ENCODE measurements around the gene TMEM108.

The TMEM108 gene

DNA sequence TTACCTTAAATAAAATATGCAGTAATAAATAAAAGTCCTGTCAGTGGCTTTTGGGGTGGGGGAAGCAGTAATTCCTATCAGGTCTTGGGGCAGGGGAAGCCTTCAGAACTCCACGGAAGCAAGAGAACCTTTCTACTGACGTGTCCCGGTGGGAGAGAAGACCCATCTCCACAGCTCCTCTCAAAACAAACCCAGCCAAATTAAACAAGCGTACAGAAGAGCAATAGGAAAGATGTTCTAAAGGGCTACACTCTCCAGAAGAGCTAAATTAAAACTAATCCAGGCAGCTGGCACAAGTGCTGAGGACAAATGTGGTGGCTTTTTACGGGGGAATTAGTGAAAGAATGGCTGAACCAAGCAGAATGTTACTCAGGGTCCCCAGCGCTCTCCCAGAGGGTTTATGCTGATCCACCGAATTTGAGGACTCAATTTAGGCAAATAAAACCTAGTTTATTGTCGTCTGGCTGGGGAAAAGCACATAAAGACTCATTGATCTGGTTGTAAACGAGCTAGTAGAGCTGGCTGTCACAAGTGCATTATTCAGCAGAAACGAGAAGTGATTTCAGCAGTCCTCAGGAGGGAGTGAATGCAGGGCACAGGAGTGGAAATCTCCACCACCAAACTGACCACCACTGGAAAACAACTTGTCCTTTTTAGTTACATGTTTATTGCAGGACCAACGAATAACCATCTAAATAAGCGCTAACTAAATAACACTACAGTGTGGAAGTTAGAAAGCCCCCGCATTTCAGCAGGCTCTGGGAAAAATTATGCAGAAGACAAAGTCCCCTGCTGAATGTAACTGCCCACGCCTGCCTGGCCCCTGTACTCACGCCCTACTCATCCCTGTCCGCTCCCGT, 375.2 kb downstream of the TMEM108 start:
- Histone ChIP-seq H3K4me1 (ENCODE audit: control insufficient read depth, insufficient read depth, low read length, poor library complexity, severe bottlenecking) (peaks cover 9% of the 10 kb centered on the region), H3K36me3 (ENCODE audit: control insufficient read depth, insufficient read depth, low read length) (no peaks in the 10 kb centered on the region), H3K4me3 (ENCODE audit: extremely low read depth, insufficient read depth, low read length, poor library complexity, severe bottlenecking) (no peak overlapping the region), H3K9me3 (ENCODE audit: control insufficient read depth, low read length) (no peaks in the 10 kb centered on the region), H3K27ac (ENCODE audit: low read depth, low read length, severe bottlenecking) (peak overlapping the region; percentile 70)
- 74 to 79% methylated on average over 10 to 13 of the region's 17 CpGs for whole genome bisulfite sequencing, 2 experiments (ENCODE audit: insufficient coverage in 2 of 2)

DNA sequence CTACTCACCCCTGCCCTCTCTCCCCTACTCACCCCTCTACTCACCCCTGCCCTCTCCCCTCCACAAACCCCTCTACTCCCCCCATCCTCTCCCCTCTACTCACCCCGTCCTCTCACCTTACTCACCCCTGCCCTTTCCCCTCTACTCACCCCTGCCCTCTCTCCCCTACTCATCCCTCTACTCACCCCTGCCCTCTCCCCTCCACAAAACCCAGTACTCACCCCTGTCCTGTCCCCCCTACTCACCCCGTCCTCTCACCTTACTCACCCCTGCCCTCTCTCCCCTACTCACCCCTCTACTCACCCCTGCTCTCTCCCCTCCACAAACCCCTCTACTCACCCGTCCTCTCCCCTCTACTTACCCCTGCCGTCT, 375.8 kb downstream of the TMEM108 start:
- H3K4me1 ChIP-seq (ENCODE audit: control insufficient read depth, insufficient read depth, low read length, poor library complexity, severe bottlenecking): peaks cover 9% of the 10 kb centered on the region
- H3K27ac ChIP-seq (ENCODE audit: low read depth, low read length, severe bottlenecking): no peak overlapping the region
- H3K4me3 ChIP-seq (ENCODE audit: extremely low read depth, insufficient read depth, low read length, poor library complexity, severe bottlenecking): no peak overlapping the region
- WGBS, 2 experiments (ENCODE audit: insufficient coverage in 2 of 2): 83% methylated on average over 3 of the region's 4 CpGs; no CpG with 5 or more reads in 1 of the 2 experiments
- no peaks in the 10 kb centered on the region for H3K36me3 ChIP-seq (ENCODE audit: control insufficient read depth, insufficient read depth, low read length)
- H3K9me3 ChIP-seq (ENCODE audit: control insufficient read depth, low read length): no peaks in the 10 kb centered on the region

GRCh38 chr3:133418361-133418760, 380.2 kb downstream of the TMEM108 start:
- WGBS, 2 experiments (ENCODE audit: insufficient coverage in 2 of 2): 75 to 81% methylated on average over 5 to 6 of the region's 7 CpGs
- Histone ChIP-seq H3K27ac (ENCODE audit: low read depth, low read length, severe bottlenecking) (no peak overlapping the region), H3K36me3 (ENCODE audit: control insufficient read depth, insufficient read depth, low read length) (no peaks in the 10 kb centered on the region), H3K9me3 (ENCODE audit: control insufficient read depth, low read length) (no peaks in the 10 kb centered on the region), H3K4me3 (ENCODE audit: extremely low read depth, insufficient read depth, low read length, poor library complexity, severe bottlenecking) (no peak overlapping the region), H3K4me1 (ENCODE audit: control insufficient read depth, insufficient read depth, low read length, poor library complexity, severe bottlenecking) (peaks cover under 1% of the 10 kb centered on the region)

DNA sequence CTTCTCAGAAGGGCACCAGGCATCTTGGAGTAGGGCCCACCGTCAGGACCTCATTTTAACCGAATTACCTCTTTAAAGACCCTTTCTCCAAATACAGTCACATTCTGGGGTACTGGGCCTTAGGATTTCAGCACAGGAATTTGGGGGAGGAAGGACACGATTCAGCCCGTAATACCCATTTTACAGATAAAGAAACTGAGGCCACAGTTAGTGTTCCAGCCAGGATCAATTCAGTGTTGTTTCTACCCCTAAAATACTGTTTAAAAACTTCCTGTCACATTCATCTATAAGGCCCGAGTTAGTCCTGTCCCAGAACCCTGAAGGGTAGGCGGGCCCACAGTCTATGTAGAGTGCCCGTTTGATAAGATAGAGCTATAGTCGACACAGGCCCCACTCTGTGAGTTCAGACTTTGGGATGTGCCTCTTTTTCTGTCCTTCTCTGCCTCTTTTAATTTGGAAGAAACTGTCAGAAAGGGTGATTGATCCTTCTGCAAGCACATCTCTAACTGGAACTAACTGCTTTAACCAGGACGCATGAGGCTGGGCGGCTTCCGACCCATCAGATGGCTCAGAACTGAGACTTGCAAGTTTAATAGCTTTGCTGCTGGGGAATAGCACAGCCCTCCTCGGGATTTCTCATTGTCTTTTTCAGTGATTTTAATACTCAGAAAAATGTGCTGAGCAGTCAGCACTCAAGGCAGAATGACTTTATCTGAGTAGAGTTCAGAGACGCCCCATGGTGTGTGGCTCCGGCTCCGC, 381.1 kb downstream of the TMEM108 start:
- H3K27ac ChIP-seq (ENCODE audit: low read depth, low read length, severe bottlenecking): no peak overlapping the region

GRCh38 chr3:133424937-133425869, 387.0 kb downstream of the TMEM108 start:
- Histone ChIP-seq H3K9me3 (ENCODE audit: control insufficient read depth, low read length) (no peaks in the 10 kb centered on the region), H3K36me3 (ENCODE audit: control insufficient read depth, insufficient read depth, low read length) (no peaks in the 10 kb centered on the region), H3K4me3 (ENCODE audit: extremely low read depth, insufficient read depth, low read length, poor library complexity, severe bottlenecking) (no peak overlapping the region), H3K27ac (ENCODE audit: low read depth, low read length, severe bottlenecking) (no peak overlapping the region), H3K4me1 (ENCODE audit: control insufficient read depth, insufficient read depth, low read length, poor library complexity, severe bottlenecking) (no peaks in the 10 kb centered on the region)
- 90% methylated on average over 5 to 7 of the region's 9 CpGs for WGBS, 2 experiments (ENCODE audit: insufficient coverage in 2 of 2)

More for the DNA sequence above, 381.1 kb downstream of the TMEM108 start:
- no peaks in the 10 kb centered on the region for H3K36me3 ChIP-seq (ENCODE audit: control insufficient read depth, insufficient read depth, low read length)
- H3K4me1 ChIP-seq (ENCODE audit: control insufficient read depth, insufficient read depth, low read length, poor library complexity, severe bottlenecking): no peaks in the 10 kb centered on the region
- no peaks in the 10 kb centered on the region for H3K9me3 ChIP-seq (ENCODE audit: control insufficient read depth, low read length)
- WGBS, 2 experiments (ENCODE audit: insufficient coverage in 2 of 2): 72 to 87% methylated on average over 11 to 12 of the region's 15 CpGs
- H3K4me3 ChIP-seq (ENCODE audit: extremely low read depth, insufficient read depth, low read length, poor library complexity, severe bottlenecking): no peak overlapping the region

DNA sequence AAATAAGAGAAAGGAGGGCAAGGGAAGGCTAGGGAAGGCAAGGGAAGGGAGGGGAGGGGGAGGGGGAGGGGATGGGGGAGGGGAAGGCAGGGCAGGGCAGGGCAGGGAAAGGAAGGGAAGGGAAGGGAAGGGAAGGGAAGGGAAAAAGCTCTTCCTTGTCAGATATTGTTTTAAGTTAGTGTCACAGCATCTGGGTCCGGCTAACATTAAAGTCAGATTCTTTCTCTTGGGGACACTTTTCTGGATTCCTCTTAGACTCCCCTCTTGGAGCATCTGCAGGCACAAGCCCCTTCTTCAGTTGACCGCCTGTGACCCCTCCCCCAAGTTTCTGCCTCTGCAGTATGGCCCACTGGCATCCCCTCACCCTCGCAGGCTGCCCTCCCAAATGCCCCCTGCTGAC, 387.7 kb downstream of the TMEM108 start:
- WGBS, 2 experiments (ENCODE audit: insufficient coverage in 2 of 2): 83 to 94% methylated on average over 2 to 3 of the region's 3 CpGs
- Histone ChIP-seq H3K27ac (ENCODE audit: low read depth, low read length, severe bottlenecking) (no peak overlapping the region), H3K4me3 (ENCODE audit: extremely low read depth, insufficient read depth, low read length, poor library complexity, severe bottlenecking) (no peak overlapping the region), H3K4me1 (ENCODE audit: control insufficient read depth, insufficient read depth, low read length, poor library complexity, severe bottlenecking) (no peaks in the 10 kb centered on the region), H3K9me3 (ENCODE audit: control insufficient read depth, low read length) (no peaks in the 10 kb centered on the region), H3K36me3 (ENCODE audit: control insufficient read depth, insufficient read depth, low read length) (no peaks in the 10 kb centered on the region)

- no peaks in the 10 kb centered on the region for H3K36me3 ChIP-seq (ENCODE audit: control insufficient read depth, insufficient read depth, low read length)
- H3K9me3 ChIP-seq (ENCODE audit: control insufficient read depth, low read length): no peaks in the 10 kb centered on the region
- no peaks in the 10 kb centered on the region for H3K4me1 ChIP-seq (ENCODE audit: control insufficient read depth, insufficient read depth, low read length, poor library complexity, severe bottlenecking)
- 90 to 92% methylated on average over 1 to 2 of the region's 2 CpGs for WGBS, 2 experiments (ENCODE audit: insufficient coverage in 2 of 2)
- H3K4me3 ChIP-seq (ENCODE audit: extremely low read depth, insufficient read depth, low read length, poor library complexity, severe bottlenecking): no peak overlapping the region
- H3K27ac ChIP-seq (ENCODE audit: low read depth, low read length, severe bottlenecking): no peak overlapping the region
Observed at GRCh38 chr3:133426721-133427120, 388.5 kb downstream of the TMEM108 start.

GRCh38 chr3:133428552-133428951, 390.4 kb downstream of the TMEM108 start:
- H3K4me3 ChIP-seq (ENCODE audit: extremely low read depth, insufficient read depth, low read length, poor library complexity, severe bottlenecking): no peak overlapping the region
- H3K27ac ChIP-seq (ENCODE audit: low read depth, low read length, severe bottlenecking): no peak overlapping the region
- no peaks in the 10 kb centered on the region for H3K36me3 ChIP-seq (ENCODE audit: control insufficient read depth, insufficient read depth, low read length)
- 81 to 83% methylated on average over 10 of the region's 12 CpGs for WGBS, 2 experiments (ENCODE audit: insufficient coverage in 2 of 2)
- H3K4me1 ChIP-seq (ENCODE audit: control insufficient read depth, insufficient read depth, low read length, poor library complexity, severe bottlenecking): no peaks in the 10 kb centered on the region
- H3K9me3 ChIP-seq (ENCODE audit: control insufficient read depth, low read length): no peaks in the 10 kb centered on the region

DNA sequence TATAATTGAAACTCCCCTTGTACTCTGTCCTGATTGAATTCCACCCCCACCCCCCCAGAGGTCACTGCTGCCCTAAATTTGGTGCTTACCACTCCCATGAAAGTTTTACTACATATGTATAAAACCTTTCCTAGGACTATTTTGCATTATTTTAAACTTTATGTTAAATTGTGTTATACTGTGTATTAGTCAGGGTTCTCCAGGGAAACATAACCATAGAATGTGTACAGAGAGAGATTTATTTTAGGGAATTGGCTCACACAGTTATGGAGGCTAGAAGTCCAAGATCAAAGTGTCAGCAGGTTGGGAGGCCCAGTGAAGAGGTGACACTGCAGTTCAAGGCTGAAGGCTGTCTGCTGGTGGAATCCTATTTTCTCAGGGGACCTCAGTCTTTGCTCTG, 390.9 kb downstream of the TMEM108 start:
- no peaks in the 10 kb centered on the region for H3K9me3 ChIP-seq (ENCODE audit: control insufficient read depth, low read length)
- H3K36me3 ChIP-seq (ENCODE audit: control insufficient read depth, insufficient read depth, low read length): no peaks in the 10 kb centered on the region
- no peaks in the 10 kb centered on the region for H3K4me1 ChIP-seq (ENCODE audit: control insufficient read depth, insufficient read depth, low read length, poor library complexity, severe bottlenecking)
- H3K27ac ChIP-seq (ENCODE audit: low read depth, low read length, severe bottlenecking): no peak overlapping the region
- H3K4me3 ChIP-seq (ENCODE audit: extremely low read depth, insufficient read depth, low read length, poor library complexity, severe bottlenecking): no peak overlapping the region

DNA sequence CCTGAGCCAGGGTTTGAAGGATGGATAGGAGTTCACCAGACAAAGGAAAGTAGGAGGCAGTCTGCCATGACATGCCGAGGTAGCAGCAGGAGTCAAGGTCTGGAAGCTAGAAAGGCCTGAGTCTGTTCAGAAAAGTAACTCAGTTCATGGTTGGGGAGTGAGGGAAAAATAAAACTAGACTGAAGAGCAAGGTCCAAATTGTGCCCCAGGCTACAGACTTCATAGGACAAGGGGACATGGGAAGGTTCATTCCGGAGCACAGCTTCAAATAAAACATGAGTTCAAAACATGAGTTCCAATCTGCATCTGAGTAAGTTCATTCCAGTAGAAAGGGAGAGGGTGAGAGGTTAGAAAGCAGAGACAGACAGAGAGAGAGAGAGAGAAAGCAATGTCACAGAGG, 401.4 kb downstream of the TMEM108 start:
- Histone ChIP-seq H3K4me1 (ENCODE audit: control insufficient read depth, insufficient read depth, low read length, poor library complexity, severe bottlenecking) (no peaks in the 10 kb centered on the region), H3K27ac (ENCODE audit: low read depth, low read length, severe bottlenecking) (no peak overlapping the region), H3K9me3 (ENCODE audit: control insufficient read depth, low read length) (no peaks in the 10 kb centered on the region), H3K36me3 (ENCODE audit: control insufficient read depth, insufficient read depth, low read length) (no peaks in the 10 kb centered on the region), H3K4me3 (ENCODE audit: extremely low read depth, insufficient read depth, low read length, poor library complexity, severe bottlenecking) (no peak overlapping the region)
- WGBS, 2 experiments (ENCODE audit: insufficient coverage in 2 of 2): 92 to 96% methylated on average over 2 of the region's 2 CpGs
